ENCODE results near the gene RNF26.

Gene RNF26

GRCh38 chr11:119337581-119338317, 3.4 kb downstream of the RNF26 start:
- DNase-seq: peak; percentile 84

- DNase-seq: peak; percentile 88
These were observed 4.1 kb downstream of the RNF26 start for GRCh38 chr11:119338318-119338890.

- DNase-seq: peak; percentile 41
These were observed 4.8 kb downstream of the RNF26 start for GRCh38 chr11:119338965-119339588.

GRCh38 chr11:119339589-119340334, 5.4 kb downstream of the RNF26 start:
- peak; percentile 84 for DNase-seq

DNA sequence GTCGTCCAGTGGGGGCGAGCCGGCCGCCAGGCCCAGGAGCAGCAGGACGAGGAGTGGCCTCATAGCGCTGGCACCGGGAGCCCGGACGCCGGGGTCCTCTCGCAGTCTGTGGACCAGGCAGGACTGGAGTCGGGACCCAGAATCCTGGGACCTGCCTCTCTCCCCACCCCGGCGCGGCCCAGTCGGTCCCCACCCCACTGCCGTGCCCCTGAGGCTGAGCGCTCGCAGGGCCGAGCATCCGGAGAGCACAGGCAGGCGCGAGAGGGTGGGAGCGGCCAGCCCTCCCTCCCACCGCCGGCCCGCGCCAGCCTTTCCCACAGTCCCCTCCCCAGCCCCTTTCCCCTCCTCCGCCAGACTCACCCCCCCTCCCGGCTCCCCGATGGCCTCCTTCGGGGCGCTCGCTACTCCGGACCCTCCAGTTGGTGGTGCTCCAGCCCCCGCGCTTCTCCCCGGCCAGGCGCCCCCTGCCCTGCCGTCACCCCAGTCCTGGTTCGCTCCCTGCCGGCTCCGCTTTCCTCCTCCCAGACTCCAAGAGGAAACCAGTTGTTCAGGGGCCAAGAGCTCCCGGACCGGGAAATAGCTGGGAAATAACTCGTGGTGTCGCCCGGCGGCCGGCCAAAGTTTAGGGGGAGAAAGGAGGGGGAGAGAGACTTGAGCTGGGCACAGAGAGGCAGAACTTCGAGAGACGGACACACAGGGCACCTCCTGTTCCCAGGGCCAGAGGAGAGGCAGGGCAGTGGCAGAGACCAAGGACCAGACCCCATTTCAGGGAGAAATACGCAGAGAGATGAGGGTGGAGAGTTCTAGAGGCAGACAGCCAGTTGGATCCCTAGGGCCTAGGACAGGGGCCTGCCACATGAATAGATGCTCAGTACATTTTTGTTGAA, 6.3 kb downstream of the RNF26 start, which contains the start of gene C1QTNF5:
C1QTNF5 (minus strand) TSS at position 549 of the 887 bp plus-strand sequence; CDS start at position 63, 486 bp downstream.
- DNase-seq: peak; percentile 95

DNA sequence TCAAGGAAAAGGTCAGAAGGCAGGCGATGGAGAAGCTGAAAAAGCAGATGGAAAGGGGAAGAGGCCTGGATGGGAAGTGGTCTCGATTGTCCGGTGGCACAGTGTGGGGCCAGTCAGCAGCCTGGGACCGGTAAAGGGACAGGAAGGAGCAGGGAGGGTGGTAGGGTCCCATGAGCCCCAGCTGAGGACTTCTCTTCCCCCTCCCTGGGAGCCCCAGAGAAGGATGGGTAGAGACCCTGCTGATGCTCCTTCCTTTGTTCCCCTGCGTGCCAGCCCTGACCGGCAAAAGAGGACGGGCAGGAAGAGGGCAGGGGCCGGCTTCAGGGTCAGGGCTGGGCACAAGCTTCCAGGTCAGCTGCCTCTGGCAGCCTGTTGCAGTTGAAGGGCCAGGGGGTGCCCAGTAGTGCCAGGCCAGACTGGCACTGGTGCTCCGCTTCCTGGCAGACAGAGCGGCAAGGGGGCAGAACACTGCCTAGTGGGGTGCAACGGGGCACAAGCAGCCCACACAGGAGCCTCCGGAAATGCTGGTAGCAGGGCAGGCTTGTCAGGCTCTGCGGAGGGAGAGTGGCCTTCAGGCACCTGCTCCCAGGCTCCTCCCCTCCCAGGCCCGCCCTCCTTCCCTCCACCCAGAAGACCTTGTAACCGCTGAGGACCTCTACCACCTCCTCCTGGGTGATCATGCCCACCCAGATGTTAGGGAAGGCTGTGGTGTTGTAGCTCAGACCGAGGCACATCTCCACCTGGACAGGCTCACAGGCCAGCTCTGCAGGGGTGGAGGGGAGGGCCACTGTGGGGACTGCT, 7.1 kb downstream of the RNF26 start:
- DNase-seq: peak; percentile 35

DNA sequence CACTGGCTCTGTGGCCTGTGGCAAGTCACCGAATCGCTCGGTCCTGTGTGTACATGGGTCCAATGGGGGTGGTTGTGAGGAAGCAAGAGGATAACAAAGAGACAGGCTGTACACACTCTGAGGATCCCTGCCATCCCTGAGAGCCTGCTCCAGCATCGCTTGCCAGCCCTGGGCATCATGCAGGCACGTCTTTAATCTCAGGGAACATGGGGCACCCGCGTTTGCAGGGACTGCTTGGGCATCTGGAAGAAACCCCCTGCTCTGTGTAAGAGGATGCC, 7.6 kb downstream of the RNF26 start:
- peak; percentile 16 for DNase-seq

DNA sequence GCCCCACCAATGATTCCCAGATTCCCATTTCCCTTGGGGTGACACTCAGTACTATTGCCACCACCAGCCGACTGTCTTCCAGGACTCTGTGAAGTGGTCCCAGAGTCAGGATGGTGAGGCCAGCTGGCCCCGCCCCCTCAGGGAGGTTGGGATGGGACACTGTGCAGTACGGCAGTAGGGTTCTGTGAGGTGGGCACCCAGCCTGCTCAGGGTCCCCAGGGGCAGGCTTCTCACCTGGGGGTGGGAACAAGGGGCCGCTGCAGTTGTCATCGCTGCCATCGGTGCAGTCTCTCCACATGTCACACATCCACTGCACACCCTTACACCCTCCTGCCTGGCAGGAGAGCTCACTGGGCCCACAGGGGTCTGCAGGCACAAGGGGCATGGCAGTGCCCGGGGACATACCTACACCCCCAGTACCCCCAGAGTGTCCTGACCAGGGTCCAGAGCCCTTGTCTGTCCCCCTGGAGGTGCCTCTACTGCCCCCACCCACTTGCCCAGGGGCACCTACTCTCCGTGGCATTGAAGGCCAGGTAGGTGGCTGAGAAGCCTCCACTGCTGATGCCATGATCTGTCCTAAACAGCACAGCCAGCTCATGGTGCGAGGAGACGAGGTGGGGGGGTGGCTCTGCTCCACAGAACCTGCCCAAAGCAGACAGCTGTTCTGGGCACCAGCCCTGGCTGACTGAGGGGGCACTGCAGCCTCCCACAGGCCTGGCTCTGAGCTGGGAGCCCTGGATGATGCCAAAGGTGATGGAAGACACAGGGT, 8.2 kb downstream of the RNF26 start:
- DNase-seq: peak; percentile 27

GRCh38 chr11:119343726-119344125, 9.4 kb downstream of the RNF26 start:
- DNase-seq: peak; percentile 15

- peak; percentile 20 for DNase-seq
These were observed 10.1 kb downstream of the RNF26 start for GRCh38 chr11:119344291-119345010.

GRCh38 chr11:119345685-119346084, 11.4 kb downstream of the RNF26 start:
- DNase-seq: peak; percentile 14

- no peak for DNase-seq
These were observed 12.3 kb downstream of the RNF26 start, which contains the start of gene MFRP for GRCh38 chr11:119346605-119347004. MFRP (minus strand) TSS chr11:119346705; CDS start chr11:119346513, 192 bp downstream.

DNA sequence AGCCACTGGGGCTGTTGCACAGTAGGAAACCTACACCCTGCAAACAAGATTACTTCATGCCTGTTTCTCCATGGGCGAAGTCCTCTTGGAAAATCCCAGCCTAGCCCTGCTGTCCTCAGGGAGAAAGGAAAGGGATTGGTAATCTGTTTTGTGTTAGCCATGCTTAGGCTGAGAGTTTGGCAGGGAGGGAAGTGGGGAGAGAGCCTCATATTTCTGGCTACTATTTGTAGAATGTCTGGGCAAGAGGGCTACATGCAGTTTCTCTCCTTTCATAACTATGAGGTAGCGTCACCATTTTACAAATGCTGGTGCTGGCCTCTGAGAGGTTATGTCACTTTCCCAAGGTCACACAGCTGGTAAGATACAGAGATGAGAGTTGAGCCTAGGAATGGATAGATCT, 12.9 kb downstream of the RNF26 start:
- peak; percentile 18 for DNase-seq

DNA sequence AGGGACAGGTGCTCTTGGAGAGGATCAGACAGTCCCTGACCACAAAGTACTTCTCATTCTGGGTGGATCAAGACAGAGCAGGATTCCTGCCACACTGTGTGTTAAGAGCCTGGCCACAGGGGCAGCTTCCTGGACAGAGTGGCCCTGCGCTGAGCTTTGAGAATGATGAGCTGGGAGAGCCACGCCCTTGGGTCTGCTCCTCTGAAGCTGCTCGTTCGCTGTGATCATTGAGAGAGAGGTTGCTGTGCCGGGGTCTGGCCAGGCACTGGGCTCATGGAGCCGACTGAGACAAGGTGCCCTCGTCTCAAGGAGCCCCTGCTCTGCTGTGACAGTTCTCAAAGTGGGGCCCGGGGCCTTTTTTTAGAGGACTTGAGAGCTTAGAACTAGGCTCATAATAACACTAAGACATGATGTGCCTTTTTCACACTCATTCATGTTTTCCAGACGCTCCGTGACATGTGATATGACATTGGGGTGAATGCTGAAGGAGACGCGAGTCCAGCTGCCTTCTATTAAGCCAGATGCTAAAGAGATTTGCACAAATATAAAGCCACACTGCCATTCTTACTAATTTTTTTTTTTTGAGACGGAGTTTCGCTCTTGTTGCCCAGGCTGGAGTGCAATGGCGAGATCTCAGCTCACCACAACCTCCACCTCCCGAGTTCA, 13.7 kb downstream of the RNF26 start:
- peak; percentile 39 for DNase-seq

GRCh38 chr11:119350302-119350701, 16.0 kb downstream of the RNF26 start:
- no peak for DNase-seq

- no peak for DNase-seq
These were observed 16.9 kb downstream of the RNF26 start for GRCh38 chr11:119351232-119351631.

GRCh38 chr11:119352857-119353260, 18.5 kb downstream of the RNF26 start:
- peak; percentile 57 for DNase-seq

- DNase-seq: no peak
These were observed 20.9 kb downstream of the RNF26 start for GRCh38 chr11:119355091-119355843.
